Fibroblast of pulmonary artery (primary cell): ENCODE results near the gene COL13A1.

Source experiments
- DNase-seq: peaks from one replicate; pipeline ENCODE4 v3.0.0-alpha.2; 2010; ENCODE audit warnings: low read depth
- H3K4me3 ChIP-seq: replicated peaks from 2 replicates; pipeline ENCODE4 v1.5.1; 2011; ENCODE audit warnings: low read depth, mild to moderate bottlenecking, control low read depth, low read length, moderate library complexity
- CTCF ChIP-seq: IDR thresholded peaks from 2 replicates; pipeline ENCODE4 v1.5.1; 2011; ENCODE audit warnings: mild to moderate bottlenecking, control low read depth, low read length, inconsistent platforms; ENCODE audit errors: missing control alignments

COL13A1 gene

DNA sequence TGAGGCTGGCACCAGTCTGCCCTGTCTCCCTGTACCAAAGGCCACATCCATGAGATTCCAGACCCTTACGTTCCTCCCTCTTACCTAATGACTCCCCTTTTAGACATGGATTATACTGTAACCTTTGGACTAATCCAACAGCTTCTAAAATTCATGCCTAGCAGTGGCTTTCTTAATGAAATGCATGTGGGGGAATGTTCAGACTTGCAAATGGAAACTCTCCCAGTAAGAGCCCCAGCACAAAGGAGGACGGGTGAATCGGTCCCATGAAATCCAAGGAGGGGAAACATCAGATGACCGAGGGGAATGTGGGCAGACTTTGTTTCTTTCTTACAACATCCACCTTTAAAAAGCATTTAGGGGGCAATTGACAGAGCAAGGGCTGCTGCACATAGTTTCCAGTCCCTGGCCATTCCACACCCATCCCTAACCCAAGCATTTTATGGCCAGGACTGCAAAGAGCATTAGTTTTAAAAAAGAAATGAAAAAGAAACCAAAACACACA, 71.5 kb downstream of the COL13A1 start:
- H3K4me3 ChIP-seq: no peak overlapping the region
- no peak for DNase-seq
- TF ChIP-seq CTCF: no peak

- no peak overlapping the region for H3K4me3 ChIP-seq
- peak; percentile 82 for DNase-seq
- TF ChIP-seq CTCF: peak; percentile 2
These were observed 72.7 kb downstream of the COL13A1 start for GRCh38 chr10:69874449-69874848.

- TF ChIP-seq CTCF: no peak
- no peak overlapping the region for H3K4me3 ChIP-seq
- no peak for DNase-seq
These were observed 74.2 kb downstream of the COL13A1 start for GRCh38 chr10:69875856-69876255.

DNA sequence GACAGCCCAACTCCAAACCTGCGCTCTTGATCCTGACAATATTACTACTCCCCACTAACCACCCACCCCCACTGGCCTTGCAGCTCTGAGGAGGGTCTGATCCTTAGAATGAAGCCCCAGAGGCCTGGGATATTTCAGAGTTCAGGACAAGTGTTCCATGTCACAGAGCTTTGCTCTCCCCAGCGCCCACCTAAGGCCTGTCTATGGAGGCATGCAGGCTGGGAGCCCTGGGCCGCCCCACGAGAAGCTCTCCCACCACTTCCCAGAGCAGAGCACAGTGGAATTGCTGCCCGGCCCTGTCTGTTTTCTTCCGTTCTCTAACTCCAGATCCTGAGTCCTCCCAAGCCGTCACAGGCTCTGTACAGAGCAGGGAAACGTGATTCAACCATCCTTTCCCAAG, 74.6 kb downstream of the COL13A1 start:
- DNase-seq: no peak
- no peak overlapping the region for H3K4me3 ChIP-seq
- TF ChIP-seq CTCF: no peak

GRCh38 chr10:69876931-69877330, 75.2 kb downstream of the COL13A1 start:
- TF ChIP-seq CTCF: no peak
- no peak overlapping the region for H3K4me3 ChIP-seq
- no peak for DNase-seq

- DNase-seq: no peak
These were observed 76.3 kb downstream of the COL13A1 start for GRCh38 chr10:69878038-69878437.

More at GRCh38 chr10:69878038-69878437, 76.3 kb downstream of the COL13A1 start:
- H3K4me3 ChIP-seq: no peak overlapping the region
- TF ChIP-seq CTCF: no peak
